ENCODE measurements around the gene PDILT.

DNA sequence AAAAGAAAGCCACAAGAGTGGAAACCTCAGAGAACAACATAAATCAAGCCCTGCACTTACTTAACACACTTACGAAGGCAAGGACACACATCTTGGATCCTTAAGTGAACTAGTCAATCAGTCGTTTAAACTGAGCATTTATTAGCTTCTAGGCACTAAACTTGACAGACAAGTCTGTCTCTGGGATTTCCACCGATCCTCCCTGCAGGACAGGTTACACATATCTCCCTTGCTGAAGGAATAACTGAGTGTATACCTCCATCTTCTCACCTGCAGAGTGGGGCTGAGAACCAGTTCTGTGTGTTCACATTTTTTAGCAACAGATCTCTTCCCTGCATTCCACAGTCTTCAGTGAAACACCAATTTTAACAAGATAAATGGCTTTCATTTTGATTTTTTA lies 86.1 kb downstream of the PDILT start:
- TF ChIP-seq, protein P1, sequence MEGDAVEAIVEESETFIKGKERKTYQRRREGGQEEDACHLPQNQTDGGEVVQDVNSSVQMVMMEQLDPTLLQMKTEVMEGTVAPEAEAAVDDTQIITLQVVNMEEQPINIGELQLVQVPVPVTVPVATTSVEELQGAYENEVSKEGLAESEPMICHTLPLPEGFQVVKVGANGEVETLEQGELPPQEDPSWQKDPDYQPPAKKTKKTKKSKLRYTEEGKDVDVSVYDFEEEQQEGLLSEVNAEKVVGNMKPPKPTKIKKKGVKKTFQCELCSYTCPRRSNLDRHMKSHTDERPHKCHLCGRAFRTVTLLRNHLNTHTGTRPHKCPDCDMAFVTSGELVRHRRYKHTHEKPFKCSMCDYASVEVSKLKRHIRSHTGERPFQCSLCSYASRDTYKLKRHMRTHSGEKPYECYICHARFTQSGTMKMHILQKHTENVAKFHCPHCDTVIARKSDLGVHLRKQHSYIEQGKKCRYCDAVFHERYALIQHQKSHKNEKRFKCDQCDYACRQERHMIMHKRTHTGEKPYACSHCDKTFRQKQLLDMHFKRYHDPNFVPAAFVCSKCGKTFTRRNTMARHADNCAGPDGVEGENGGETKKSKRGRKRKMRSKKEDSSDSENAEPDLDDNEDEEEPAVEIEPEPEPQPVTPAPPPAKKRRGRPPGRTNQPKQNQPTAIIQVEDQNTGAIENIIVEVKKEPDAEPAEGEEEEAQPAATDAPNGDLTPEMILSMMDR (IDR thresholded peaks at IDR 0.05), result no peak
- TF ChIP-seq POLR2A (IDR thresholded peaks at IDR 0.05), result no peak

Measured in lower leg skin (tissue), 3 donors.